HEK293 (cell line): Measurements from ENCODE around the gene SPESP1.

Experiments
- CTCF ChIA-PET: fragments of 350-600 bp; formaldehyde crosslinking; extraction: SDS; loops from one replicate; lab custom pipeline; 2021; ENCODE audit warnings: antibody characterized with exemption; lab: Yijun Ruan, JAX
- POLR2A ChIA-PET: fragments of 300-600 bp; formaldehyde crosslinking; extraction: SDS; loops from one replicate; lab custom pipeline; 2020; ENCODE audit warnings: antibody characterized with exemption, inconsistent platforms; lab: Yijun Ruan, JAX
- H3K27ac ChIP-seq: fragments of 200-500 bp; sonication (Bioruptor generic); 2 replicates; pipeline ENCODE4 v1.5.1; 2014; ENCODE audit warnings: low read depth, low read length, control low read depth, inconsistent platforms; ENCODE audit errors: extremely low read depth
- H3K36me3 ChIP-seq, 2 experiments: fragments of 200-500 bp in 1 of 2; sonication (Bioruptor generic) in 1 of 2; 1 replicate in 1 of 2; 2 replicates in 1 of 2; pipeline ENCODE4 v1.5.1; 2014 to 2017; ENCODE audit warnings: inconsistent platforms in 2 of 2, low read length in 2 of 2; ENCODE audit not compliant: control insufficient read depth in 2 of 2, insufficient read depth in 1 of 2
- H3K4me1 ChIP-seq: fragments of 200-500 bp; sonication (Bioruptor generic); 2 replicates; pipeline ENCODE4 v1.5.1; 2014; ENCODE audit warnings: mild to moderate bottlenecking, low read length, inconsistent platforms; ENCODE audit not compliant: control insufficient read depth, insufficient read depth
- H3K4me3 ChIP-seq: 2 replicates; pipeline ENCODE4 v1.5.1; 2011; ENCODE audit warnings: low read depth, mild to moderate bottlenecking, control low read depth, low read length, moderate library complexity
- H3K9me3 ChIP-seq: fragments of 200-500 bp; sonication (Bioruptor generic); 2 replicates; pipeline ENCODE4 v1.5.1; 2014; ENCODE audit warnings: low read depth, low read length, inconsistent platforms; ENCODE audit not compliant: control insufficient read depth, insufficient read depth
- YY1 ChIP-seq: fragments of 450-650 bp; formaldehyde crosslinking; IDR thresholded peaks from 2 replicates; pipeline ENCODE4 v1.5.1; 2018; ENCODE audit warnings: missing biosample characterization, missing genetic modification characterization
- ZBTB20 ChIP-seq: fragments of 450-650 bp; formaldehyde crosslinking; IDR thresholded peaks from 2 replicates; pipeline ENCODE4 v1.5.1; 2016; ENCODE audit warnings: missing biosample characterization, missing genetic modification characterization
- ZBTB21 ChIP-seq: fragments of 450-650 bp; formaldehyde crosslinking; IDR thresholded peaks from 2 replicates; pipeline ENCODE4 v1.5.1; 2017; ENCODE audit warnings: missing biosample characterization, missing genetic modification characterization
- ZFP3 ChIP-seq: fragments of 450-650 bp; formaldehyde crosslinking; IDR thresholded peaks from 2 replicates; pipeline ENCODE4 v1.5.1; 2016; ENCODE audit warnings: low read depth, missing biosample characterization, missing genetic modification characterization
- ZNF112 ChIP-seq: fragments of 450-650 bp; formaldehyde crosslinking; IDR thresholded peaks from 2 replicates; pipeline ENCODE4 v1.5.0; 2017; ENCODE audit warnings: missing biosample characterization, missing genetic modification characterization
- ZNF146 ChIP-seq: fragments of 450-650 bp; formaldehyde crosslinking; IDR thresholded peaks from 2 replicates; pipeline ENCODE4 v1.5.1; 2016; ENCODE audit warnings: missing biosample characterization, missing genetic modification characterization
- ZNF174 ChIP-seq: fragments of 450-650 bp; formaldehyde crosslinking; IDR thresholded peaks from 2 replicates; pipeline ENCODE4 v1.5.0; 2017; ENCODE audit warnings: missing biosample characterization, mild to moderate bottlenecking, missing genetic modification characterization
- ZNF221 ChIP-seq: fragments of 450-650 bp; formaldehyde crosslinking; IDR thresholded peaks from 2 replicates; pipeline ENCODE4 v1.5.1; 2017; ENCODE audit warnings: missing biosample characterization, missing genetic modification characterization, borderline replicate concordance
- ZNF239 ChIP-seq: fragments of 450-650 bp; formaldehyde crosslinking; IDR thresholded peaks from 2 replicates; pipeline ENCODE4 v1.5.1; 2016; ENCODE audit warnings: missing biosample characterization, missing genetic modification characterization
- ZNF324 ChIP-seq: fragments of 450-650 bp; formaldehyde crosslinking; IDR thresholded peaks from 2 replicates; pipeline ENCODE4 v1.5.1; 2016; ENCODE audit warnings: missing biosample characterization, missing genetic modification characterization
- ZNF341 ChIP-seq: fragments of 450-650 bp; formaldehyde crosslinking; IDR thresholded peaks from 2 replicates; pipeline ENCODE4; 2016; ENCODE audit warnings: low read depth, missing biosample characterization, missing genetic modification characterization
- ZNF37A ChIP-seq: fragments of 450-650 bp; IDR thresholded peaks from 2 replicates; pipeline ENCODE4 v1.5.1; 2018; ENCODE audit warnings: missing biosample characterization, missing genetic modification characterization
- ZNF426 ChIP-seq: fragments of 450-650 bp; formaldehyde crosslinking; IDR thresholded peaks from 2 replicates; pipeline ENCODE4 v1.5.1; 2017; ENCODE audit warnings: missing biosample characterization, missing genetic modification characterization, mild to moderate bottlenecking, inconsistent platforms, moderate library complexity
- ZNF585B ChIP-seq: fragments of 450-650 bp; formaldehyde crosslinking; IDR thresholded peaks from 2 replicates; pipeline ENCODE4 v1.5.1; 2016; ENCODE audit warnings: missing biosample characterization, missing genetic modification characterization
- ZNF660 ChIP-seq: fragments of 450-650 bp; IDR thresholded peaks from 2 replicates; pipeline ENCODE4 v1.5.1; 2018; ENCODE audit warnings: missing biosample characterization, mild to moderate bottlenecking, missing genetic modification characterization
- ZNF776 ChIP-seq: fragments of 450-650 bp; formaldehyde crosslinking; IDR thresholded peaks from 2 replicates; pipeline ENCODE4 v1.5.0; 2017; ENCODE audit warnings: missing biosample characterization, missing genetic modification characterization, borderline replicate concordance
- TF ChIP-seq, protein P1 (sequence below): fragments of 450-650 bp; formaldehyde crosslinking; IDR thresholded peaks from 2 replicates; pipeline ENCODE4 v1.5.1; 2017; ENCODE audit warnings: missing biosample characterization, missing genetic modification characterization
- TF ChIP-seq, protein P2 (sequence below): fragments of 450-650 bp; formaldehyde crosslinking; IDR thresholded peaks from 2 replicates; pipeline ENCODE4 v1.5.1; 2016; ENCODE audit warnings: missing biosample characterization, missing genetic modification characterization
- TF ChIP-seq, protein P3 (sequence below): fragments of 450-650 bp; formaldehyde crosslinking; IDR thresholded peaks from 2 replicates; pipeline ENCODE4 v1.5.1; 2016; ENCODE audit warnings: missing biosample characterization, missing genetic modification characterization
- TF ChIP-seq, protein P4 (sequence below): IDR thresholded peaks from 2 replicates; pipeline ENCODE4 v1.6.1; 2011; ENCODE audit warnings: mild to moderate bottlenecking, low read depth, low read length, borderline replicate concordance

SPESP1 gene

DNA sequence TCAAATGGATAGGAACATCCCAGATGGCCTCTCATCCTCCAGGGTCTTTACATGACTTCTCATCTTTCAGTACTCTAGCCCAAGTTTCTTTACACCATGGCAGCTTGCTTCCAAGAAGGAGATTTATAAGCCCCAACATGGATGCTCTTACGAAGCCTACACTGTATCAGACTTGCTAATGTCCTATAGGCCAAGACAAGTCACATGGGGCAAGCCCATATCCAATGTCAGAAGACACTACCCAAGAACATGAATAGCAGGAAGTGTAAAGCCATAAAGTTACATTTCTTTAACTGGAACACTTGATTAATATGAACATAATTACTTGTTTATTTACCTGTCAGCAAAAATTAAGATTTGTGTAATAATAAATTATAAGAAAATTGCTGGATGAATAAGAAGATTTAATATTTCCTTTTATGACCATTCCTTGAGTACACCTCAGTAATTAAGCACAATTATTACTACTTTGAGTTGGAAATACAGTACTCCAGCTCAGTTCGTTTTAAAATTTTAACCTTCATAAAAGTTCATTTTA lies 5.1 kb downstream of the SPESP1 start:
- CTCF ChIA-PET = interaction anchor here (1.1 to 2.3 kb wide), 2 partner anchors 10 to 386 kb away, joined by 4 to 17 read pairs; no protein-coding TSS in a partner anchor
- H3K4me3 ChIP-seq = no peak overlapping the region
- H3K27ac ChIP-seq = no peak overlapping the region
- H3K4me1 ChIP-seq = no peaks in the 10 kb centered on the region
- POLR2A ChIA-PET = no interaction called here
- H3K36me3 ChIP-seq = no peaks in the 10 kb centered on the region
- no peaks in the 10 kb centered on the region for H3K9me3 ChIP-seq
- TF ChIP-seq ZNF660 = no peak
- TF ChIP-seq ZNF112 (tag by site-specific recombination) = no peak
- no peak for TF ChIP-seq ZNF776 (tag by site-specific recombination)
- TF ChIP-seq ZNF146 = no peak
- TF ChIP-seq, protein P1, sequence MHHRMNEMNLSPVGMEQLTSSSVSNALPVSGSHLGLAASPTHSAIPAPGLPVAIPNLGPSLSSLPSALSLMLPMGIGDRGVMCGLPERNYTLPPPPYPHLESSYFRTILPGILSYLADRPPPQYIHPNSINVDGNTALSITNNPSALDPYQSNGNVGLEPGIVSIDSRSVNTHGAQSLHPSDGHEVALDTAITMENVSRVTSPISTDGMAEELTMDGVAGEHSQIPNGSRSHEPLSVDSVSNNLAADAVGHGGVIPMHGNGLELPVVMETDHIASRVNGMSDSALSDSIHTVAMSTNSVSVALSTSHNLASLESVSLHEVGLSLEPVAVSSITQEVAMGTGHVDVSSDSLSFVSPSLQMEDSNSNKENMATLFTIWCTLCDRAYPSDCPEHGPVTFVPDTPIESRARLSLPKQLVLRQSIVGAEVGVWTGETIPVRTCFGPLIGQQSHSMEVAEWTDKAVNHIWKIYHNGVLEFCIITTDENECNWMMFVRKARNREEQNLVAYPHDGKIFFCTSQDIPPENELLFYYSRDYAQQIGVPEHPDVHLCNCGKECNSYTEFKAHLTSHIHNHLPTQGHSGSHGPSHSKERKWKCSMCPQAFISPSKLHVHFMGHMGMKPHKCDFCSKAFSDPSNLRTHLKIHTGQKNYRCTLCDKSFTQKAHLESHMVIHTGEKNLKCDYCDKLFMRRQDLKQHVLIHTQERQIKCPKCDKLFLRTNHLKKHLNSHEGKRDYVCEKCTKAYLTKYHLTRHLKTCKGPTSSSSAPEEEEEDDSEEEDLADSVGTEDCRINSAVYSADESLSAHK (tag by site-specific recombination) = no peak
- TF ChIP-seq ZNF174 (tag by site-specific recombination) = no peak
- TF ChIP-seq ZNF341 (tag by site-specific recombination) = no peak
- TF ChIP-seq ZFP3 (tag by site-specific recombination) = no peak
- TF ChIP-seq ZNF239 (tag by site-specific recombination) = no peak
- TF ChIP-seq, protein P2, sequence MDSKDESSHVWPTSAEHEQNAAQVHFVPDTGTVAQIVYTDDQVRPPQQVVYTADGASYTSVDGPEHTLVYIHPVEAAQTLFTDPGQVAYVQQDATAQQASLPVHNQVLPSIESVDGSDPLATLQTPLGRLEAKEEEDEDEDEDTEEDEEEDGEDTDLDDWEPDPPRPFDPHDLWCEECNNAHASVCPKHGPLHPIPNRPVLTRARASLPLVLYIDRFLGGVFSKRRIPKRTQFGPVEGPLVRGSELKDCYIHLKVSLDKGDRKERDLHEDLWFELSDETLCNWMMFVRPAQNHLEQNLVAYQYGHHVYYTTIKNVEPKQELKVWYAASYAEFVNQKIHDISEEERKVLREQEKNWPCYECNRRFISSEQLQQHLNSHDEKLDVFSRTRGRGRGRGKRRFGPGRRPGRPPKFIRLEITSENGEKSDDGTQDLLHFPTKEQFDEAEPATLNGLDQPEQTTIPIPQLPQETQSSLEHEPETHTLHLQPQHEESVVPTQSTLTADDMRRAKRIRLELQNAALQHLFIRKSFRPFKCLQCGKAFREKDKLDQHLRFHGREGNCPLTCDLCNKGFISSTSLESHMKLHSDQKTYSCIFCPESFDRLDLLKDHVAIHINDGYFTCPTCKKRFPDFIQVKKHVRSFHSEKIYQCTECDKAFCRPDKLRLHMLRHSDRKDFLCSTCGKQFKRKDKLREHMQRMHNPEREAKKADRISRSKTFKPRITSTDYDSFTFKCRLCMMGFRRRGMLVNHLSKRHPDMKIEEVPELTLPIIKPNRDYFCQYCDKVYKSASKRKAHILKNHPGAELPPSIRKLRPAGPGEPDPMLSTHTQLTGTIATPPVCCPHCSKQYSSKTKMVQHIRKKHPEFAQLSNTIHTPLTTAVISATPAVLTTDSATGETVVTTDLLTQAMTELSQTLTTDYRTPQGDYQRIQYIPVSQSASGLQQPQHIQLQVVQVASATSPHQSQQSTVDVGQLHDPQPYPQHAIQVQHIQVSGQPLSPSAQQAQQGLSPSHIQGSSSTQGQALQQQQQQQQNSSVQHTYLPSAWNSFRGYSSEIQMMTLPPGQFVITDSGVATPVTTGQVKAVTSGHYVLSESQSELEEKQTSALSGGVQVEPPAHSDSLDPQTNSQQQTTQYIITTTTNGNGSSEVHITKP (tag by site-specific recombination) = no peak
- no peak for TF ChIP-seq ZBTB20 (tag by site-specific recombination)
- no peak for TF ChIP-seq ZNF585B (tag by site-specific recombination)
- TF ChIP-seq ZNF426 (tag by site-specific recombination) = no peak
- TF ChIP-seq ZNF37A (tag by site-specific recombination) = no peak
- TF ChIP-seq ZNF324 (tag by site-specific recombination) = no peak
- no peak for TF ChIP-seq ZNF221

DNA sequence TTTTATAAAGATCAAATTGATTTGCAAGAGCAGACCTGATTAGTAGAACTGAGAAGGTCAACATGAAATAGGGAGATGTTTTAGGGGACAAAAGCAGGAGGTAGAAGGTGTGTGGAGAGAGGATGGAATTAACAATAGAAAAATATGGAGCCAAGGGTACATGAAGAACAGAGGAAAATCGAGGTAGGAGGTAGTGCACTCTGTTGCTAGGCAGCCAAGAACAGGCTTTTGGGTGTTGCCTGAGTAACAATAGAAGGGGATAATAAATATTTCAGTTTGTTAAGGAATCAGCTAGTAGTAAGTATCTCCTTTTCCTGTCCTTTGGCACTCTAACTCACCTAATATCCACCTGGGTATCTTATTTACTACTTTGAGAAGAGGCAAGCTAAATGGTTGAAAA lies 9.2 kb downstream of the SPESP1 start:
- ChIA-PET CTCF (interaction anchor here (1.8 kb wide), 1 partner anchor 14 kb away, joined by 11 read pairs; no protein-coding TSS in a partner anchor), POLR2A (no interaction called here)
- Histone ChIP-seq H3K27ac (no peak overlapping the region), H3K9me3 (no peaks in the 10 kb centered on the region), H3K36me3 (no peaks in the 10 kb centered on the region), H3K4me1 (no peaks in the 10 kb centered on the region), H3K4me3 (no peak overlapping the region)
- no peak for TF ChIP-seq ZBTB21
- TF ChIP-seq, protein P3, sequence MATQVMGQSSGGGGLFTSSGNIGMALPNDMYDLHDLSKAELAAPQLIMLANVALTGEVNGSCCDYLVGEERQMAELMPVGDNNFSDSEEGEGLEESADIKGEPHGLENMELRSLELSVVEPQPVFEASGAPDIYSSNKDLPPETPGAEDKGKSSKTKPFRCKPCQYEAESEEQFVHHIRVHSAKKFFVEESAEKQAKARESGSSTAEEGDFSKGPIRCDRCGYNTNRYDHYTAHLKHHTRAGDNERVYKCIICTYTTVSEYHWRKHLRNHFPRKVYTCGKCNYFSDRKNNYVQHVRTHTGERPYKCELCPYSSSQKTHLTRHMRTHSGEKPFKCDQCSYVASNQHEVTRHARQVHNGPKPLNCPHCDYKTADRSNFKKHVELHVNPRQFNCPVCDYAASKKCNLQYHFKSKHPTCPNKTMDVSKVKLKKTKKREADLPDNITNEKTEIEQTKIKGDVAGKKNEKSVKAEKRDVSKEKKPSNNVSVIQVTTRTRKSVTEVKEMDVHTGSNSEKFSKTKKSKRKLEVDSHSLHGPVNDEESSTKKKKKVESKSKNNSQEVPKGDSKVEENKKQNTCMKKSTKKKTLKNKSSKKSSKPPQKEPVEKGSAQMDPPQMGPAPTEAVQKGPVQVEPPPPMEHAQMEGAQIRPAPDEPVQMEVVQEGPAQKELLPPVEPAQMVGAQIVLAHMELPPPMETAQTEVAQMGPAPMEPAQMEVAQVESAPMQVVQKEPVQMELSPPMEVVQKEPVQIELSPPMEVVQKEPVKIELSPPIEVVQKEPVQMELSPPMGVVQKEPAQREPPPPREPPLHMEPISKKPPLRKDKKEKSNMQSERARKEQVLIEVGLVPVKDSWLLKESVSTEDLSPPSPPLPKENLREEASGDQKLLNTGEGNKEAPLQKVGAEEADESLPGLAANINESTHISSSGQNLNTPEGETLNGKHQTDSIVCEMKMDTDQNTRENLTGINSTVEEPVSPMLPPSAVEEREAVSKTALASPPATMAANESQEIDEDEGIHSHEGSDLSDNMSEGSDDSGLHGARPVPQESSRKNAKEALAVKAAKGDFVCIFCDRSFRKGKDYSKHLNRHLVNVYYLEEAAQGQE (tag by site-specific recombination) = no peak
- no peak for TF ChIP-seq YY1 (tag by site-specific recombination)
- TF ChIP-seq, protein P4, sequence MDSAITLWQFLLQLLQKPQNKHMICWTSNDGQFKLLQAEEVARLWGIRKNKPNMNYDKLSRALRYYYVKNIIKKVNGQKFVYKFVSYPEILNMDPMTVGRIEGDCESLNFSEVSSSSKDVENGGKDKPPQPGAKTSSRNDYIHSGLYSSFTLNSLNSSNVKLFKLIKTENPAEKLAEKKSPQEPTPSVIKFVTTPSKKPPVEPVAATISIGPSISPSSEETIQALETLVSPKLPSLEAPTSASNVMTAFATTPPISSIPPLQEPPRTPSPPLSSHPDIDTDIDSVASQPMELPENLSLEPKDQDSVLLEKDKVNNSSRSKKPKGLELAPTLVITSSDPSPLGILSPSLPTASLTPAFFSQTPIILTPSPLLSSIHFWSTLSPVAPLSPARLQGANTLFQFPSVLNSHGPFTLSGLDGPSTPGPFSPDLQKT = no peak
